PC-9 (cell line): Measurements from ENCODE around the gene MYL12A.

Experiments
- CTCF ChIP-seq: fragments of 200-600 bp; sonication (generic); conservative IDR thresholded peaks from 2 replicates; pipeline ENCODE4 v1.6.1; 2017; ENCODE audit warnings: mixed run types, antibody characterized with exemption, mild to moderate bottlenecking, moderate library complexity
- EZH2 ChIP-seq: fragments of 200-600 bp; sonication (generic); IDR thresholded peaks from 2 replicates; pipeline ENCODE4 v1.8.0; 2017; ENCODE audit warnings: antibody characterized with exemption, low read depth

- no peak for TF ChIP-seq CTCF
- TF ChIP-seq EZH2, result no peak
Measured at GRCh38 chr18:3233004-3233403, 14.6 kb upstream of the MYL12A start.
